ENCODE results near the gene GRAP2.
A peak's percentile ranks its signal among the peaks of the same experiment; 100 is the strongest.
"Not testable (repeated sequence)": the region's sequence is repeated elsewhere in the genome, so short reads cannot be mapped to it uniquely, and the experiment has no call there.

Gene GRAP2

GRCh38 chr22:39898997-39899396 is 1.9 kb upstream of the GRAP2 start:
- DNase-seq: no peak

DNA sequence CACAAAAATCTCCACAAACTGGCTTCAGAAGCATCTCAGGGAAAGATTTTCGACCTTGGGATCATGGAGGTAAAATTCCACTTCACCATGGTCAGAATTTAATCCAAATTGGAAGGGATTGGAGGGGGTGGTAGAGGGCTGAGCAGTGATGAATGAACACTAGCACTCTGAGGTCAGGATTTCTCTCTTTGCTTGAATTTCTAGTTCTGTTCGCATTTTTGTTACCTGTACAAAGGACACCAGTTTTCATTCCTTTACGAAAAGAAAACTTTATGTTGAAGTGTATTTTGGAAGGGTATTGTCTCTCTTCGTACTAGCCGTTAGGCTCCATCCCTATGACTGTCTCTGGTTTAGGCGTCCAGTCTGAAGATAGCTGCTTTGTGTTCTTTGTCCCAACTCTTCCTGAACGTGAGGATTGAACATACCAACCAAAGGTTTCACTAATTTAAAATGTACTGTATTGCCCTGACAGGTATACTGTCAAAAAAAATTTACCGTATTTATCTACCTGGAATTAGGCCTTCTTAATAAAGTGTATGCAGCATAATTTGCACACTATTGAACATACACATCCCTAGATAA is 772 bp downstream of the GRAP2 start:
- DNase-seq: no peak

- DNase-seq: not testable (repeated sequence)
Measured at GRCh38 chr22:39904024-39904423, 3.1 kb downstream of the GRAP2 start.

DNA sequence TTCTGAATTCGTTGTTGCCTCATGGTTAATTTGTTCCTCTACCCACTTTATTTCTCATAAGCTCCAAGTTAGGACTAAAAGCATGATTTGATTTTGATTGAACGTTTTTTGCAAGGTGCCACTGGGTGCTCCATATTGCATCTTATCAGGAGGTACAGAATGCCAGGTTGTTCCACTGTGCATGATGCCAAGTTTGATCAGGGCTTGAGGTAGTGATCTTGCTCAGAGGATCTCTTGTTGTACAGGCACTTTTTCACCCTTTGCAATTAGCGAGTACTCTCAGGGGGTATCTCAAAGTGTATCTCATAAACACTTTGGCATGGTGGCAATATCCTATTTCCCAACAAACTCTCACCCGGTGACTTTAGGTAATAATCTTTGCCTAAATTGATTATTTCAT is 4.0 kb downstream of the GRAP2 start:
- DNase-seq: no peak

- no peak for DNase-seq
Measured at GRCh38 chr22:39905687-39906086, 4.8 kb downstream of the GRAP2 start.

- no peak for DNase-seq
Measured at GRCh38 chr22:39906207-39906606, 5.3 kb downstream of the GRAP2 start.

DNA sequence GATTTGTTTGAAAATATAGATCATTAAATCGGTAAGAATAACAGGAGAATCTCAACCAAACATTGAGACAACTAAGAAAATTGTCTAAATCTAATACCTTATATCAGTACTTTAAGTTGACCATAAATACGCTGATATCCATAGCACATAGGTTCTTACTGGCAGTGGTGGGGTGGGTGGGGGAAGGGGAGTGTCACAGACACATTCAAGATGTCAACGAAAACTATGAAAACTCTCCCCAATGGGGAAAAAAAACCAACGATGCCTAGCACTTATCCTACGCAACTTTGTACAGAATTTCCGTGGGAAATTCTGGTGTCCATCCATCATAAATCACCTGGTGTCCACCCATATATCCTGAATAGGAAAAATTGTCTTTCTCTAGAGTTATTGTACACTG is 6.2 kb downstream of the GRAP2 start:
- no peak for DNase-seq

- DNase-seq: no peak
Measured at GRCh38 chr22:39907605-39908097, 6.8 kb downstream of the GRAP2 start.

DNA sequence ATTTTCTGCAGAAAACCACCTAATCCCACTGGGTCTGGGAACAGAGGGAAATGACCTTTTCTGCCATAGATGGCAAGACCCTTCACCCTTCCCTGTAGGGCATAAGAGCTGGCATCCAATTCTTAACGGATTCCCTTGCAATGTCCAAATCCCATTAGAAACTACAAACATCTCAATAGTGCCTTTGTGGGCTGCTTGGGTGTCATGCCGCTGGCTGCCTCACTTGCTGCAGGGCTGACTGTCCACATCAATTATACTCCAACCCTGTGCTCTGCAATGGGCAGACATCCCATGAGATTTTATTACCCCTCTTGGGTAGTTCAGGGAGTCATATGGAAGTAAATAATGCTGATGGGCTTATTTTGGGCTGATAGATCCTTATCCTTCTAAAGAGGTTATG is 7.3 kb downstream of the GRAP2 start:
- DNase-seq: no peak

DNA sequence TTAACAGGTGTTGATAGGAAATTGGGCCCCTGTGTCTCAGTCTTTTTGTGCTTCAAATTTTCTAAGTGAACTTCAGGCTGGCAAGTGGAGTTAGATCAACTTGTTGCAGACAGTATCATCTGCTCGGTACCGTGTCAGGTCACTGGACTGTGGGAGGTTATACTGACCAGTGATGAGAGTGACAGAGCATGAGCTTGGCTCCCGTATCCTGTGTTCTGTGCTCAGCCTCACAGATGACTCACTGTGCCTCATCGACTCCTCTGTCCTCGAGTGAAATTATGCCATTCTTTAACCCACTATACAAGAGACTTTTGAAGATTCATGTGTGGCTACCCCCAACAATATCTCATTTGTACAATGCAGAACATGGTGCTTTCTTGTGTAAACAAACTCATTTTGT is 7.9 kb downstream of the GRAP2 start:
- DNase-seq: no peak

GRCh38 chr22:39910876-39911613 is 10.2 kb downstream of the GRAP2 start:
- DNase-seq: no peak

- DNase-seq: no peak
Measured at GRCh38 chr22:39913321-39913720, 12.4 kb downstream of the GRAP2 start.

DNA sequence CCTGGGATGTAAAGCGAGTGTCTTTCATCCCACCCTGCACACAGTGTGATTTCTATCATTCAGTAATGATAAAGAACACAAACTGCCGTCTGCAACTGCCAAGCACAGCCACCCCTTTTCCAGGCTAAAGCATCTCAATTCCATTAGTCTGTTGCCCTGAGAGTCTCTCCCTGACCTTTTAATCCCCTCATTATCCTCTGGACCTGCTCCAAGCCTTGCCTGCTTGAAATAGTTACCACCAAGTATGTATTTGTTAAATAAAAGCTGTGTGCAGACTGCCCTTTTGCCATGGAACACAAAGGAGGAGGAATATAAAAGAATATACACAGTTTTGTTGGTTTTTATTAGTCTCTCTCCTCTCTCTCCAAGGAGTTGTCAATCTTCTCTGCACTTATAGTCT is 13.0 kb downstream of the GRAP2 start:
- no peak for DNase-seq

GRCh38 chr22:39914584-39914983 is 13.7 kb downstream of the GRAP2 start:
- DNase-seq: no peak

DNA sequence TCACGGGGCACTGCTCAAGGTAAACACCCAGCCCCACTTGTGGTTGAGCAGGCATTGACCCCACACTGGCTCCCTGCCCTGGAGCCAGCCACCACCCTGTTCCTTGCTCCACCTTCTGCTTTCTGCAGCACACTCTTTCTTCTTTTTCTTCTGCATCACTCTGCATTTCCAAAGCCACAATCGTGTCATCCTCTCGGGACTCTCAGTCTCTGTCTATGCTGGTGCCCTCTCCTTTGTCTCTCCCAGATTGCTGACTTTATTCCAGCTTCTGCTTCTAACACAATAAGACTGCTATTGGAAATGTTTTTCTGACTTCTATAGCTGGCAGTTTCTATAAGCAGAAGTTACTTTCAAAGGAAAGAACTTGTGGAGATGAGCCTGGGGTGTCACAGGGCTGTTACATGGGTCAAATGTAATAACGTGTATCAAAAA is 14.4 kb downstream of the GRAP2 start:
- no peak for DNase-seq

DNA sequence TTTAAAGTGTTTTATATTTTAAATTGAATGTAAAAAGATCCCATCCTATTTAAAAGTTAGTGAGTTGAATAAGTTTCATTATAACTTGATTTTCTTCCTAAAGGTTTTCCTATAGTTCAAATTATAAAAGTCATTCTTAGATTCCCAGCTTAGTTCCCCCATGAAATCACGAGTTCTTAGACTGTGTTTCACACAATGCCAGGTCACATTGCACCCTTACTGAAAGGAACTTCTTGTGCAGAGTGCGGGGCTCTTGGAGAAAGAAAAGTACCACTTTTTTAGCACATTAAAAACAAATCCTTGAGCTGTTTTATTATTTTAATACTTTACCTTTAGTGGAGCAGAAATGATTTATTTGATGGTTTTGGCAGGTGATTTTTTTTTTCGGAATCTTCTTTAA is 15.6 kb downstream of the GRAP2 start:
- no peak for DNase-seq

DNA sequence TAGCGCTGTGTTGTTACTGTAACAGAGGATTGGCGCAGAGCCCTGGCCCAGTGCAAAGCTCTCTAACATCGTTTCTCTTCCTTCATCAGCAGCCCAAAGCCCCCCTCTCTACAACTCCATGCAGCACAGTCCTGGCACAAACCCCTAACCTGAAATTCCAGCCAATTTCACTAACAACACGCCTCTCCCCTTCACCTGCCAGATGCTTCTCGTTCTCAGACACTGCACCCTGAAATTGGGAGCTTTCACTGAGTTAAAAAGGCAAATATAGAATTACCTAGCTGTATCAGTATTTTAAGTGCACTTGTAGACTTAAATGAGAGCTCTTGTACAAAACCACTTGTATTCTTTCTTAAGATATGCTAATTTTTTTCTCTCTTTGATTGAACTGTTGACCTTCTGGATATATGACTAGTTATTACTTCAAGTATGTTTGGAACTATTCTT is 16.3 kb downstream of the GRAP2 start:
- peak; percentile 73 for DNase-seq

DNA sequence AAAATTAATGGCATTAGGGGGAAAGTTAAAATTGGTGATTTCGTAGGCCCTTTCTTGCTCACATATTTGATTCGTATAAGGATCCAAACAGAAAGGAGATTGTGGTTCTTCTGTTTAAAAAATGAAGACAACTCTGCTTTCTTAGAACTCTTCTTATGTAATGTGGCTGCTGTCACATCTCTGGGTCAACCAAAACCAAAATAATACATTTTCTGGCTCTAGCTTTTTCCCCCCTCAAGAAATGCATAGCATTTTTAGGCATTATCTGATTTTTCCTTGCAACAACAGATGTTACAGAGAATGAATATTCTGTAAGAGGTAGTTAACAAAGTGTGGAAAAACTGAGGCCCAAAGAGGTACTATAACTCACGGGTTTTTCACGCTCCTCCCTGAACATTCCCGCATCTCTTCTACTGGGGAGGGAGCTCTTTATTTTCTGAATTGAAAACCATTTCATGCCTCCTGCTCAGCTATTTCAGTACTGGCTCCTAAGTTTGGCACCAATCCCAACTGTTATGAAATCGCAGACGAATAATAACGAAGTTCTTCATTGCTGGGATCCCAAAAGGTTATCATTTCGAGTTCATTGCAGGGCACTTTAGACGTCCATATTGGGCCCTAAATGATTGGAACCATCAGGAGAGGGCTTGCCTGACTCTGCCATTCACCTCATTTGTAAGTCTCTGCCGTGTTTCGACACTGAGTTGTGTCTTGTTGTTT is 17.1 kb downstream of the GRAP2 start:
- peak; percentile 62 for DNase-seq

GRCh38 chr22:39920134-39920743 is 19.4 kb downstream of the GRAP2 start:
- no peak for DNase-seq

DNA sequence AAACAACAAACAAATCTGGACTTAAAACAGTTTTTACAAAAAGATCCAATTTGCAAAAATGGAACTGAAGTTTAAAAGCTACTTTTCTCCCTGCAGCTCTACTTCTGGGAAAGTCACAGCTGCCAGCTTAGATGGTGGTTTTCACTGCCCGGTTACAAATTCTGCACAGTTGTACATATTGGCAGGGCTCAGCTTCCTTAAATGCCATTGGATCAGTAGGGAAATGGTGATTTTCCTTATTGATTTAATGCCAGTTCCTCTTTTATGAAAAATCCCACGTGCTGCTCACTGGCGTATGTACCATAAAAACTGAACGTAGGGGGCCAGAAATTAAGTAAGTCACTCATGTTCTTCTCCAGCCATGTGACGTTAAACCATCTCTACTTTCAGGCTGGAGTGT is 22.8 kb downstream of the GRAP2 start:
- DNase-seq: no peak

DNA sequence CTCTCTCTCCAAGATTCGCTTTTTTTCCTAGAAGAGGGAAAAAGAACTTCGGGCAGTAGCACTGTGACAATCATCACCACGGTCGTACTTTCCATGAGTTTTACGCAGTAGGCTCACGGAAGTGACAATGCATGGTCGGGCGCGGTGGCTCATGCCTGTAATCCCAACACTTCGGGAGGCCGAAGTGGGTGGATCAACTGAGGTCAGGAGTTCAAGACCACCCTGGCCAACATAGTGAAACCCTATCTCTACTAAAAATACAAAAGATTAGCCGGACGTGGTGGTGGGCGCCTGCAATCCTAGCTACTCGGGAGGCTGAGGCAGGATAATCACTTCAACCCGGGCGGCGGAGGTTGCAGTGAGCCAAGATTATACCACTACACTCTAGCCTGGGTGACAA is 23.4 kb downstream of the GRAP2 start:
- DNase-seq: no peak

DNA sequence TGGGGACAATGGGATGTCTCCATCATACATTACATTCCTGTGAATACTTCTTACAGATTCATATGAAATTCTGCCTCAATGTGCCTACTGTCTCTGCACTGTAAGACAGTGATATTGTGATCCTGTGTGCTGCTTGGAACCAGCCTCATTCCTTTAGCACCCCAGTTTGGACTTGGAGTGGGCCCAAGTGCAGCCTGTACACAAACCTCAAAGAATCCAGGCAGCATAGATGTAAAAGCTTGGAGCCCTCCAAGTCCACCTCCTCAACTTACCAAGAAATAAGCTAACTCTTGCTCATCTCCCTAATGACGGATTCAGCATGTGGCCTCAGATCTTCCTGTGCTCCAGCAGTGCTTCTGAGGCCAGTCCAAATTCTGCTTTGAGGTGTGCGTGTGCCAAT is 24.4 kb downstream of the GRAP2 start:
- DNase-seq: no peak

- DNase-seq: no peak
Measured at GRCh38 chr22:39925909-39926679, 25.2 kb downstream of the GRAP2 start.

All from NCI-H1694 (cell line).